Loucy (cell line): ENCODE data around the gene KIRREL3.

Source experiments
- CTCF ChIP-seq: fragments of 200-600 bp; sonication (generic); conservative IDR thresholded peaks from 2 replicates; pipeline ENCODE4 v1.5.1; 2014; ENCODE audit warnings: mild to moderate bottlenecking, antibody characterized with exemption, low read length
- EZH2phosphoT487 ChIP-seq: fragments of 200-600 bp; IDR thresholded peaks from 2 replicates; pipeline ENCODE4 v1.6.1; 2018; ENCODE audit warnings: antibody characterized with exemption, mild to moderate bottlenecking, moderate library complexity, borderline replicate concordance

- TF ChIP-seq CTCF: no peak
- no peak for TF ChIP-seq EZH2phosphoT487
Measured at GRCh38 chr11:126522606-126523005, 478.0 kb downstream of the KIRREL3 start.
